ENCODE measurements around the gene PTPRM. TPM values are rescaled to one million over a fixed set of nuclear protein-coding genes. Genes with fewer than 3 reads are reported as not detected.

Gene PTPRM
- polyA plus RNA-seq, 1 donor from 2014 or later = 126 TPM

- H3K4me2 ChIP-seq (ENCODE audit: low read length) = no peak overlapping the region
- H3K27me3 ChIP-seq (ENCODE audit: insufficient read depth, low read depth, low read length) = no peaks in the 10 kb centered on the region
- no peaks in the 10 kb centered on the region for H3K79me2 ChIP-seq (replicated peaks; ENCODE audit: insufficient read depth, low read length)
- no peak overlapping the region for H3K9ac ChIP-seq (ENCODE audit: low read length)
- H3F3A ChIP-seq (ENCODE audit: insufficient read depth, low read length, poor library complexity, severe bottlenecking) = no peaks in the 10 kb centered on the region
- no peaks in the 10 kb centered on the region for H4K20me1 ChIP-seq (ENCODE audit: insufficient read depth)
- no peak overlapping the region for H3K27ac ChIP-seq (ENCODE audit: low read length)
- no peak overlapping the region for H2AFZ ChIP-seq (ENCODE audit: low read depth, low read length)
- H3K4me3 ChIP-seq (ENCODE audit: low read length) = no peak overlapping the region
- no peaks in the 10 kb centered on the region for H3K9me2 ChIP-seq (ENCODE audit: insufficient read depth, low read length)
- no peaks in the 10 kb centered on the region for H3K36me3 ChIP-seq (ENCODE audit: insufficient read depth, low read length)
- H3K9me3 ChIP-seq (ENCODE audit: low read length) = no peaks in the 10 kb centered on the region
- no peak for TF ChIP-seq EZH2 (IDR thresholded peaks at IDR 0.05; ENCODE audit: borderline replicate concordance, insufficient read depth, low read length, poor library complexity, severe bottlenecking)
- no peak for TF ChIP-seq REST (IDR thresholded peaks at IDR 0.05; ENCODE audit: borderline replicate concordance)
- no peak for TF ChIP-seq TAF1 (IDR thresholded peaks at IDR 0.05; ENCODE audit: low read depth)
- no peak for TF ChIP-seq SMC3 (conservative IDR thresholded peaks at IDR 0.05; ENCODE audit: poor library complexity)
- no peak for TF ChIP-seq POLR2AphosphoS5 (IDR thresholded peaks at IDR 0.05)
- TF ChIP-seq CTCF (IDR thresholded peaks at IDR 0.05; ENCODE audit: poor library complexity, severe bottlenecking) = no peak
- no peak for TF ChIP-seq MXI1 (conservative IDR thresholded peaks at IDR 0.05; ENCODE audit: poor library complexity, severe bottlenecking)
Observed at GRCh38 chr18:8162802-8163201, 595.7 kb downstream of the PTPRM start.

GRCh38 chr18:8163286-8163959 lies 596.3 kb downstream of the PTPRM start:
- TF ChIP-seq CTCF (IDR thresholded peaks at IDR 0.05; ENCODE audit: poor library complexity, severe bottlenecking) = no peak
- TF ChIP-seq EP300 (conservative IDR thresholded peaks at IDR 0.05; ENCODE audit: poor library complexity, severe bottlenecking) = no peak
- TF ChIP-seq EZH2 (IDR thresholded peaks at IDR 0.05; ENCODE audit: borderline replicate concordance, insufficient read depth, low read length, poor library complexity, severe bottlenecking) = no peak
- TF ChIP-seq SMC3 (conservative IDR thresholded peaks at IDR 0.05; ENCODE audit: poor library complexity) = no peak
- no peak for TF ChIP-seq POLR2AphosphoS5 (IDR thresholded peaks at IDR 0.05)
- TF ChIP-seq MXI1 (conservative IDR thresholded peaks at IDR 0.05; ENCODE audit: poor library complexity, severe bottlenecking) = no peak
- no peak for TF ChIP-seq REST (IDR thresholded peaks at IDR 0.05; ENCODE audit: borderline replicate concordance)
- TF ChIP-seq TAF1 (IDR thresholded peaks at IDR 0.05; ENCODE audit: low read depth) = no peak
- TF ChIP-seq RAD21 (conservative IDR thresholded peaks at IDR 0.05) = no peak

More at GRCh38 chr18:8163286-8163959, 596.3 kb downstream of the PTPRM start:
- Histone ChIP-seq H3K27ac (ENCODE audit: low read length) (no peak overlapping the region), H3K9me2 (ENCODE audit: insufficient read depth, low read length) (no peaks in the 10 kb centered on the region), H2AFZ (ENCODE audit: low read depth, low read length) (no peak overlapping the region), H3K27me3 (ENCODE audit: insufficient read depth, low read depth, low read length) (no peaks in the 10 kb centered on the region), H4K20me1 (ENCODE audit: insufficient read depth) (no peaks in the 10 kb centered on the region), H3K4me3 (ENCODE audit: low read length) (no peak overlapping the region), H3K79me2 (replicated peaks; ENCODE audit: insufficient read depth, low read length) (no peaks in the 10 kb centered on the region), H3F3A (ENCODE audit: insufficient read depth, low read length, poor library complexity, severe bottlenecking) (no peaks in the 10 kb centered on the region), H3K9me3 (ENCODE audit: low read length) (no peaks in the 10 kb centered on the region), H3K4me2 (ENCODE audit: low read length) (no peak overlapping the region), H3K9ac (ENCODE audit: low read length) (no peak overlapping the region), H3K36me3 (ENCODE audit: insufficient read depth, low read length) (no peaks in the 10 kb centered on the region)
